ENCODE data around the gene INPPL1.
"Not testable (repeated sequence)": the region's sequence is repeated elsewhere in the genome, so short reads cannot be mapped to it uniquely, and the experiment has no call there.

Gene INPPL1

DNA sequence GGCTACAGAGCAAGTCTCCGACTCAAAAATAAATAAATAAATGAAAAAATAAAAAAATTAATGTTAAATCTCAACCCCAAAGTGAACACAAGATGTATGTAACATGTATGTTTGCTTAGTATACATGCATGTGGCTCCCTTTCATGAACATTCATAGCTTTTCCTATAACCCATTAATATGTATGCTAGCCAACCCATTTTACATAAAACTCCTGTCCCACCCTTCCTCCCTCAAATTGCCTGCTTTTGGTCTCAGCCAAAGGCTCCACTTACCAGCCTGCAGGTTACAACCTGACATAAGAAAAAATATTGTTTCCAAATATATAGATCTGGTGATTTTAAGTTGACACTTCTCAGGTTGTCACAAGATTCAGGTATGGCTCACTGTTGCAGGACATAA, 36.3 kb upstream of the INPPL1 start:
- TF ChIP-seq, protein P1, sequence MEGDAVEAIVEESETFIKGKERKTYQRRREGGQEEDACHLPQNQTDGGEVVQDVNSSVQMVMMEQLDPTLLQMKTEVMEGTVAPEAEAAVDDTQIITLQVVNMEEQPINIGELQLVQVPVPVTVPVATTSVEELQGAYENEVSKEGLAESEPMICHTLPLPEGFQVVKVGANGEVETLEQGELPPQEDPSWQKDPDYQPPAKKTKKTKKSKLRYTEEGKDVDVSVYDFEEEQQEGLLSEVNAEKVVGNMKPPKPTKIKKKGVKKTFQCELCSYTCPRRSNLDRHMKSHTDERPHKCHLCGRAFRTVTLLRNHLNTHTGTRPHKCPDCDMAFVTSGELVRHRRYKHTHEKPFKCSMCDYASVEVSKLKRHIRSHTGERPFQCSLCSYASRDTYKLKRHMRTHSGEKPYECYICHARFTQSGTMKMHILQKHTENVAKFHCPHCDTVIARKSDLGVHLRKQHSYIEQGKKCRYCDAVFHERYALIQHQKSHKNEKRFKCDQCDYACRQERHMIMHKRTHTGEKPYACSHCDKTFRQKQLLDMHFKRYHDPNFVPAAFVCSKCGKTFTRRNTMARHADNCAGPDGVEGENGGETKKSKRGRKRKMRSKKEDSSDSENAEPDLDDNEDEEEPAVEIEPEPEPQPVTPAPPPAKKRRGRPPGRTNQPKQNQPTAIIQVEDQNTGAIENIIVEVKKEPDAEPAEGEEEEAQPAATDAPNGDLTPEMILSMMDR (IDR thresholded peaks at IDR 0.05; ENCODE audit: insufficient read depth, low read length, missing control alignments): no peak
- no peak overlapping the region for H3K4me3 ChIP-seq (ENCODE audit: low read depth, low read length)
- DNase-seq (ENCODE audit: low read depth, low spot score): no peak
- ChIA-PET CTCF (interaction anchor here (0.8 to 2.3 kb wide), 3 partner anchors 35 to 243 kb away, joined by 3 to 15 read pairs (median 3); no protein-coding TSS in a partner anchor), POLR2A (no interaction called here)

DNA sequence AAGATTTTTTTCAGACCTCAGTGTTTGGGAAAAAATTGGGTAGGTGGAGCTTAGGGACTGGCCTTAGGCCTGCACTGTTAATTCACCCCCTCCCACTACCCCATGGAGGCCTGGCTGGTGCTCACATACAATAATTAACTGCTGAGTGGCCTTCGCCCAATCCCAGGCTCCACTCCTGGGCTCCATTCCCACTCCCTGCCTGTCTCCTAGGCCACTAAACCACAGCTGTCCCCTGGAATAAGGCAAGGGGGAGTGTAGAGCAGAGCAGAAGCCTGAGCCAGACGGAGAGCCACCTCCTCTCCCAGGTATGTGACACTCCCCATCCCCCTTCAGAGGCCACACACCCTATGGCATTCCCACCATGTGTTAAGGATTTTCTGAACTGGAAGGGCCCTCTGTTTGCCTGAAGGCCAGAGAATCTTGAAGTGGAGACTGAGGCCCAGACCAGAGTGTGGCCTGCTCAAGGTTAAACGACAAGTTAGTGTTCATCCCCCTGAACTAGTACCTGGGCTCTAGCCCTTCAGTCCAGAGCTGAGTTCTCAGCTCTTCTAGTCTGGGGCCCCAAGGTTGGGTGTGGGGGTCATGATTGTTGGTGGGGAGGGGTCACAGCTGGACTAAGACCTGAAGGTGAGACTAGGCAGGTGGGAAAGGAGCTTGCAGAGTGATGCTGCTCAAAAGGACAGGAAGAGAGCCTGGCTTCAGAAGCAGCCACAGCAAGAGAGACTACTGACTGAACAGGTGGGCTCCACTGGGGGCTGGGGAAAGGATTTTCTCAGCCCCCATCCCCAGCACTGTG, 34.9 kb upstream of the INPPL1 start:
- POLR2A ChIA-PET: no interaction called here

DNA sequence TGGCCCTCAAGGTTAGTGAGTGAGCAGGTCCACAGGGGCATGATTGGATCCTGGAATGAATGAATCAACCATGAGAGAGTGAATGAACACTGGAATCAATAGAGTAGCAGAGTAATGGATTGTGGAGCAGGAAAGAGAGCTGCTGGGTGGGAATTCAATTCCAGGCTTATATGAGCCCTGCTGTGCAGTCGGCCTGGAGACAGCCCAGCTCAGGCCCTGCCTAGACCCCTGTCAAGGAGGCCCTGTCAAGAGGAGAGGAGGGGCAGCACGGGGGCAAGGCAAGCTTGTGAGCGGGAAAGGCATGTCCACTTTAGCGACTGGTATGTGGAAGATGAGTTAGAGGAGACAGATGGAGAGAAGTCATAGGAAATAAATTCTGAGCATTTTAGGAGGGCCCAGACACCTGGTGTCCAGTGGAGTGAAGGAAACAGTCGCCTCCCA, 33.9 kb upstream of the INPPL1 start:
- no peak for DNase-seq (ENCODE audit: low read depth, low spot score)
- ChIA-PET POLR2A (no interaction called here), CTCF (interaction anchor here (1.0 to 2.2 kb wide), 7 partner anchors 8 to 229 kb away, joined by 3 to 8 read pairs (median 4); no protein-coding TSS in a partner anchor)
- no peak overlapping the region for H3K4me3 ChIP-seq (ENCODE audit: low read depth, low read length)
- TF ChIP-seq, protein P1 (IDR thresholded peaks at IDR 0.05; ENCODE audit: insufficient read depth, low read length, missing control alignments): no peak

More for the DNA sequence above, 34.9 kb upstream of the INPPL1 start:
- TF ChIP-seq, protein P1 (IDR thresholded peaks at IDR 0.05; ENCODE audit: insufficient read depth, low read length, missing control alignments): no peak
- H3K4me3 ChIP-seq (ENCODE audit: low read depth, low read length): no peak overlapping the region
- CTCF ChIA-PET: interaction anchor here (1.0 to 2.3 kb wide), 6 partner anchors 8 to 165 kb away, joined by 3 to 15 read pairs (median 4); no protein-coding TSS in a partner anchor
- no peak for DNase-seq (ENCODE audit: low read depth, low spot score)

DNA sequence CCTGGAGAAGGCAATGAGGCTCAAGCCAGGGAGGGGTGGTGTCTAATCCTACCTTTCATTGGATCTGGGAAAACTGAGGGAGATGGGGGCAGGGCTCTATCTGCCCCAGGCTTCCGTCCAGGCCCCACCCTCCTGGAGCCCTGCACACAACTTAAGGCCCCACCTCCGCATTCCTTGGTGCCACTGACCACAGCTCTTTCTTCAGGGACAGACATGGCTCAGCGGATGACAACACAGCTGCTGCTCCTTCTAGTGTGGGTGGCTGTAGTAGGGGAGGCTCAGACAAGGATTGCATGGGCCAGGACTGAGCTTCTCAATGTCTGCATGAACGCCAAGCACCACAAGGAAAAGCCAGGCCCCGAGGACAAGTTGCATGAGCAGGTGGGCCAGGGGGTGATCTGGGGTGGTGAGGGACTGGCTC, 32.6 kb upstream of the INPPL1 start, which contains the start of gene FOLR1:
TSS of gene FOLR1 (plus strand) at position 180 of the 421 bp plus-strand sequence. CDS start at position 214, 34 bp downstream.
- POLR2A ChIA-PET: no interaction called here
- CTCF ChIA-PET: interaction anchor here (1.0 to 7.5 kb wide), 3 partner anchors 8 to 227 kb away, joined by 3 to 53 read pairs (median 4); no protein-coding TSS in a partner anchor
- no peak within 1 kb of the TSS for H3K4me3 ChIP-seq (ENCODE audit: low read depth, low read length)
- no peak for DNase-seq (ENCODE audit: low read depth, low spot score)
- TF ChIP-seq, protein P1 (IDR thresholded peaks at IDR 0.05; ENCODE audit: insufficient read depth, low read length, missing control alignments): no peak

DNA sequence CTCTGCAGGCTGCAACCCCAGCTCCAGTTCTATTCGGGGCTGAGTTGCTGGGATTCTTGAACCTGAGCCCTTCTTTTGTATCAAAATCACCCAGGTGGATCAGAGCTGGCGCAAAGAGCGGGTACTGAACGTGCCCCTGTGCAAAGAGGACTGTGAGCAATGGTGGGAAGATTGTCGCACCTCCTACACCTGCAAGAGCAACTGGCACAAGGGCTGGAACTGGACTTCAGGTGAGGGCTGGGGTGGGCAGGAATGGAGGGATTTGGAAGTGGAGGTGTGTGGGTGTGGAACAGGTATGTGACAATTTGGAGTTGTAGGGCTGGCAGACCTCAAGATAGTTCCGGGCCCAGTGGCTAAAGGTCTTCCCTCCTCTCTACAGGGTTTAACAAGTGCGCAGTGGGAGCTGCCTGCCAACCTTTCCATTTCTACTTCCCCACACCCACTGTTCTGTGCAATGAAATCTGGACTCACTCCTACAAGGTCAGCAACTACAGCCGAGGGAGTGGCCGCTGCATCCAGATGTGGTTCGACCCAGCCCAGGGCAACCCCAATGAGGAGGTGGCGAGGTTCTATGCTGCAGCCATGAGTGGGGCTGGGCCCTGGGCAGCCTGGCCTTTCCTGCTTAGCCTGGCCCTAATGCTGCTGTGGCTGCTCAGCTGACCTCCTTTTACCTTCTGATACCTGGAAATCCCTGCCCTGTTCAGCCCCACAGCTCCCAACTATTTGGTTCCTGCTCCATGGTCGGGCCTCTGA, 28.9 kb upstream of the INPPL1 start:
- POLR2A ChIA-PET: no interaction called here
- H3K4me3 ChIP-seq (ENCODE audit: low read depth, low read length): no peak overlapping the region
- TF ChIP-seq, protein P1 (IDR thresholded peaks at IDR 0.05; ENCODE audit: insufficient read depth, low read length, missing control alignments): no peak
- CTCF ChIA-PET: interaction anchor here (7.5 kb wide), 1 partner anchor 12 kb away, joined by 53 read pairs; no protein-coding TSS in a partner anchor
- no peak for DNase-seq (ENCODE audit: low read depth, low spot score)

DNA sequence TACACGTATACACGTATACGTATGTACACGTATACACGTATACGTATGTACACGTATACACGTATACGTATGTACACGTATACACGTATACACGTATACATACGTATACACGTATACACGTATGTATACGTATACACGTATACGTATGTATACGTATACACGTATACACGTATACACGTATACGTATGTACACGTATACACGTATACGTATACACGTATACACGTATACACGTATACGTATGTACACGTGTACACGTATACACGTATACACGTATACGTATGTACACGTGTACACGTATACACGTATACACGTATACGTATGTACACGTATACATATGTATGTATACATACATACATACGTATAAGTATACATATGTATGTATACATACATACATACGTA, 23.1 kb upstream of the INPPL1 start:
- POLR2A ChIA-PET; DNase-seq (ENCODE audit: low read depth, low spot score); CTCF ChIA-PET; H3K4me3 ChIP-seq (ENCODE audit: low read depth, low read length): not testable (repeated sequence)
